Raji (cell line): ENCODE results near the gene NAALADL2.

Source experiments
- POLR2A ChIP-seq: IDR thresholded peaks from 2 replicates; pipeline ENCODE4 v1.6.1; 2011; ENCODE audit warnings: low read depth, low read length, control low read depth; ENCODE audit not compliant: insufficient read depth

The NAALADL2 gene

DNA sequence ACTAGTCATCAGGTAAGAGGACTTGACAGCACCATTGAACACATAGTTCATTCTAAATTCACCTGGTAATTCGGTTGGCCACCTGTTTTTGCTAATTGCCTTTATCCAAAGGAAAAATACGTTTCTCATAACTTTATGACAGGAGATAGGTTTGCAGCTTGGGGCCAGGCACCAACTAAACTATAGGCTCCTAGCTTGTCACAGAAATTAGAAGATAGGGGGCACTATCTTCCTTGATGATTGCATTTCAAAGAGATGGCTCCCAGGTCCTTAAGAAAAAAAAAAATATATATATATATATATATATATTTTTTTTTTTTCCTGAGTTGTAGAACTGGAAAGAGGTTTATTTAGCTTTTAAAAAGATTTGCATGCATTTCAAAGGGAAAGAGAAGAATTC is 563.6 kb downstream of the NAALADL2 start:
- no peak for TF ChIP-seq POLR2A

GRCh38 chr3:175426805-175427204 is 567.7 kb downstream of the NAALADL2 start:
- TF ChIP-seq POLR2A: no peak

GRCh38 chr3:175428466-175428865 is 569.3 kb downstream of the NAALADL2 start:
- no peak for TF ChIP-seq POLR2A

DNA sequence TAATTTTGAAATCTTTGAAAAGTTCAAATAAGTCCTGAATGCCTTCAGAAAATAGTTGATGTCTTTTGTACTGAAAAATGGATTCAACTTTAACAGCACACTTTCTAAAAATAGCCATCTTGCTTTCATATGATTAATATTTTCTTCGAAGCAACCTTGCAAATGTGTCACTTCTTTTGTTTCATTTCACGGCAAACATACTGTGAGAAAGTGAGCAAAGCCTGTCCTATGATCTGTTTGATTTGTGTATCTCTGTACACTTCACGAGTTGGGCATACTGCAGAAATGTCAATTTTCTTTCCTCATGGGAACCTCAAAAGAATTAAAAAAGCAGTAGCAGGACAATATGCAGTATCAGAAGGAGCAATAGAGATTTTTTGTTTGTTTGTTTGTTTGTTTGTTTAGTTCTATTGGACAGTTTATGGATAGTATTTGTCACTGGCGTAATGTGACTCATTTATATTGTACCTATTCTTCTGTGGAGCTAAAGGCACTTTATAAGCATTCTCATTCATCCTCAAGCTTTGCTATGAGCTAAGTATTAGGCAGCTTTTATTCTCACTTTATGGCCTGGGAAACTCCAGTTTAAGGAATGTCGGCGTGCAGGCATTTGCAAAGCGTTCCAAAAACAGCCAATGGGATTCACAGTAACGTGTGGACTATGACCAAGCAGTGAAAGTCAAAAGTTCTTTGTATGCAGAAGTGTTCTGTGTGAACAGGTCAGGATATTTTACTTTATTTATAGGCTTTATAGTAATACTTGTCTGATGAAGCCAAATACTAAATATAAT is 572.0 kb downstream of the NAALADL2 start:
- TF ChIP-seq POLR2A: no peak

- TF ChIP-seq POLR2A: no peak
These were observed 573.4 kb downstream of the NAALADL2 start for GRCh38 chr3:175432376-175433025.

DNA sequence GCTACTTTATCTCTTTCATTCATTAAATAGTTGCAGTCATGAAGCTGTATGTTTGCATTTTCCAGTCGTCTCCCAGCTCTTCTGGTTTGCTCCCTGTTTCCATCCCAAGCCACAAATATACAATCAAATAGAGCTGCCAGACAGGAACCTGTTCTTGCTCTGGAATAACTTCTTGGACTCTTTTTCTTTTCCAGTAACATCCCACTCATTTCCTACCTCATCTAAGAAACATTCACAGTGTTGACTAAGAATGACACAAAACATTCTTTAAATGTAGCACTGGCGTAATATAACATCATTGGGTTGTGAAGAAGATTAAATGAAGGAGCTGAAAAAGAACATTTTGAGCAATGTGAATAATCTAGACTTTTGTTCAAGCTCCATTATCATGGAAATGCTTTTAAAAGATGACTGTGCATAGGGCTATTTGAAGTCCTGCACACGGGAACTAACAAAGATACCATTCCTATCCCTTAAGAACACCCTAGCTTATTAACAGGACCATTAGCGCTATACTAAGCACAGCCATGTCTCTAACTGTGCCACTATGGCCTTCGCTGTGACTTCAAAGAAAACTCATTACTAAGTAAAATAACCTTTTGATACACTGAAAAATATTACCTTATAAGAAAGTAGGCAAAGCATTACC is 574.0 kb downstream of the NAALADL2 start:
- no peak for TF ChIP-seq POLR2A

GRCh38 chr3:175434561-175434960 is 575.4 kb downstream of the NAALADL2 start:
- no peak for TF ChIP-seq POLR2A

DNA sequence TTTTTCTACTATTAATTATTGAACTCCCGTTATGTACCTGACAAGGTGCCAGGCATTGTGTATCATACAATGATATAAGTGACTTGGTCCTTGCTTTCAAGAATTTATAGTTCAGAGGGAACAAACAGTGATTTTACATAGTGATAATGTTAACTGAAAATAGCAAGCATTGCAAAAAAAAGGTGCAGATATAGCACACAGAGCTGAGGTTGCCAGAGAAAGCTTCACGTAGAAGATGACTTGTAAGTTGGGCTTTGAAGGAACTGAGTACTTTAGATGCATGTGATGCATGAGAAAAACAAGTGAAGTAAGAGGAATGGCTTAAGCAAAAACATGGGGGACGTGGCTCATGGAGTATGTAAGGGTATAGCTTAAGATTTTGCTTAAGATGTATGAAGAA is 584.5 kb downstream of the NAALADL2 start:
- no peak for TF ChIP-seq POLR2A

DNA sequence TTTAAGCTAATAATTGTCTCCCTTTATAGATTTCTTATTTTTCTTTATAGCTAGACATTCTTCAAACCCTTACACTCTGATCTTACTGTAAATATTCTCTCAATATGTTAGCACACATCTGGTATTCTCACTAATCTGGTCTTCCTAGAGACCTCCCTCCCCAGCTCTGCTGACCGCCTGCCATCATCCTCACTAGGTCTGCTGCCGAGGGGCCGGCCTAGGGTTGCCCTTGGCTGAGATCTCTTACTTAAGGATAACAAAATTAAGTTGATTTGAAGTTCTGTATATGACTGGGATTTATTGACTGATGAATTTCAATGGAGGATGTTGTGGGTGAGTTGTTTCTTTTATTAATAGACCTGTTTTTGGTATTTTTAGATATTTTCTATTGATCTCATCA is 586.6 kb downstream of the NAALADL2 start:
- no peak for TF ChIP-seq POLR2A

DNA sequence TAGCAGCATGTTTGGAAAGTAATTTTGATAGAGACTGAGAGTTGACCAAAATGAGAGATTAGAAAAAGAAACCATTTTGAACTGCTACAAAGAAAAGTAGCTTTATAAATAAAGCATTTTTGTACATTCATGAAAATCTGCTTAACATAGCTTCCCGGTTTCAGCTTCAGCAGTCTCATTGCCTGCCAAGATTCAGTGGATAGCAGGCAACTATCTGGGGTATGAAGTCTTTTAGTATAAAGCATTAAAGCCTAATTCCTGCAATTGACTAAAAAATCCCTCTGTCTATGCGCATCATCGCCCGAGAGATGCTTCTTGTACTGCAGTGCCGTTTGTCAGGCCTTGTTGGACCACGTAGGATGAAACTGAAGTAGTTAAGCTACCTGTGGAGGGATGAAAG is 588.4 kb downstream of the NAALADL2 start:
- TF ChIP-seq POLR2A: no peak

DNA sequence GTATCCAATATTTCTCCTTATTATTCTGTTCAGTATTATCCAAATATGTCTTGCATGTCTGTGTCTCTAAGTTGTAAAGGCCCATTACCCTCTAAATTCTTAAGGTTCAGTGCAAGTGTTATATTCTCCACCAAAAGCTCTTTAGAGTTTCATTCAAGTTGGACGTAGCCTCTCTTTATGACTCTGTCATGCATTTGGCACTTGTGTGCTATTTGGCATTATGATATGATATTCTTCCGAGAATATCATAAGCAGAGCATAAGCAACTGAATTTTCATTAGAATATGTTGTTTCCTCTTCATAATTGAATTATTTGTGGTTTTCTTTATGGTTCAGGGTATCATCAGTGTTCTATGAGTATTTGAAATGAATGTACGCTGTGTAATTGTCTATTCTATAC is 594.2 kb downstream of the NAALADL2 start:
- TF ChIP-seq POLR2A: no peak

GRCh38 chr3:175456466-175456865 is 597.3 kb downstream of the NAALADL2 start:
- no peak for TF ChIP-seq POLR2A

DNA sequence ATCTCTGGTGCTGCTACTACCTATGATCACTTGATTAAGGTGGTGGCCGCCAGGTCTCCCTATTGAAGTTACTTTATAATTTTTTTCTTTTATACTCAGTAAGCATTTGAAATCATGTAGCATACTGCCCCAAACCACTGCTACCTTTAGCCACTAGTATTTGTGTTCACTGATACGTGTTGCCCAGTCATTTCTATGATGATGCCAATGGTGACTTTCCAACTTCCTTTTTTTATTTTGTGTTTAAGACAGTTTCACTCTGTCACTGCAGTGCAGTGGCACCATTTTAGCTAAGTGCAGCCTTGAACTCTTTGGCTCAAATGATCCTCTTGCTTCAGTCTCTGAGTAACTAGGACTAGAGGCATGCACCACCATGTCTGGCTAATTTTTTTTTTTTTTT is 598.2 kb downstream of the NAALADL2 start:
- TF ChIP-seq POLR2A: no peak

- no peak for TF ChIP-seq POLR2A
These were observed 605.2 kb downstream of the NAALADL2 start for GRCh38 chr3:175464362-175464761.

DNA sequence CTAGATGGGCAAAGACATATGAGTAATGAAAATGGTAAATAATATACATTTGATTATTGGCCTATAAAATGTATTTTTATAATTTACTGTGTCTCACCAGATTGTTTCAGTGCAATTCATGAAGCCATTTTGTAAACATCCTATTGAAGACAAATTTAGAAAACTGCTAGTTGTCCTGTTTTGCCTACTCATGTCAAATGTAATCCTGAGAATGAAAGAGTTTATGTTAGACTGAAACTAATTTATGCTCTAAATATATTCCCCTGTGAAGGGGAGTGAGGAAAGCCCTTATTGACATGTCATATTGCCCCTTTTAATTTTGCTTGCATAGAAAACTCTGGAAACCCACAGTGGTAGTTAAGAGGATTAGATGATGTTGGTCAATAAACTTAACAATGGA is 610.0 kb downstream of the NAALADL2 start:
- no peak for TF ChIP-seq POLR2A

- no peak for TF ChIP-seq POLR2A
These were observed 616.6 kb downstream of the NAALADL2 start for GRCh38 chr3:175475765-175476164.
